Measurements from ENCODE around the gene PPFIBP1. TPM values are rescaled to one million over a fixed set of nuclear protein-coding genes. Genes with fewer than 3 reads are reported as not detected.

Gene PPFIBP1
- polyA plus RNA-seq, 1 experiment = 47.5 TPM

DNA sequence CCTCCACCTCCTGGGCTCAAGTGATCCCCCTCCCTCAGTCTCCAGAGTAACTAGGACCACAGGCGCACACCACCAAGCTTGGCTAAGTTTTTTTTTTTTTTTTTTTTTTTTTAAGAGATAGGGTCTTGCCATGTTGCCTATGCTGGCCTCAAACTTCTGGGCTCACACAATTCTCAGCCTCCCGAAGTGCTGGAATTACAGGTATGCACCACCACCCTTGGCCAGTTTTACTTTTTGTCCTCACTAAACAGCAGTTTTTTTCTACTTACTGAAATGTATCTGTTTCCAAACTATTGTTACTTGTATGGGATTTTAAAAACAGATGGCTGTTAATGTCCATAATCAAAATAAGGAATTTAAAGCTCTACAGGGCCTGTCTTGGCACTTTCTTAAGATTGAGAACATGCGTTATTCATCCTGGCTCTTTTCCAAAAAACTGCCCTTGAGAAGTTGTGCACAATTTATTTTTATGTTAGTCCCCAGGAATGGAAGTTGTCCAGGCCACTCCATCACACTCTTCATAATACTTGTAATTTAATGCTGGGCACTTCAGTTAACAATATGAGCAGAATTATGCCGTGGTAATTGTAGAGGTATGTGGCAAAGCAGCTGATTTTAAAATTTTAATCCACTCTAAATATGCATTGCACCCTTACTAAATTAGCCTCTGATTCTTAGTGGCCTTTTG, 120.3 kb downstream of the PPFIBP1 start:
- ChIA-PET CTCF (interaction anchor here (1.5 to 1.8 kb wide), 2 partner anchors 9 to 210 kb away, joined by 4 read pairs; no protein-coding TSS in a partner anchor), POLR2A (interaction anchor here (0.6 kb wide), 1 partner anchor 10 kb away, joined by 3 read pairs; no protein-coding TSS in a partner anchor)
- DNase-seq (ENCODE audit: low read depth) = no peak
- TF ChIP-seq, protein P1, sequence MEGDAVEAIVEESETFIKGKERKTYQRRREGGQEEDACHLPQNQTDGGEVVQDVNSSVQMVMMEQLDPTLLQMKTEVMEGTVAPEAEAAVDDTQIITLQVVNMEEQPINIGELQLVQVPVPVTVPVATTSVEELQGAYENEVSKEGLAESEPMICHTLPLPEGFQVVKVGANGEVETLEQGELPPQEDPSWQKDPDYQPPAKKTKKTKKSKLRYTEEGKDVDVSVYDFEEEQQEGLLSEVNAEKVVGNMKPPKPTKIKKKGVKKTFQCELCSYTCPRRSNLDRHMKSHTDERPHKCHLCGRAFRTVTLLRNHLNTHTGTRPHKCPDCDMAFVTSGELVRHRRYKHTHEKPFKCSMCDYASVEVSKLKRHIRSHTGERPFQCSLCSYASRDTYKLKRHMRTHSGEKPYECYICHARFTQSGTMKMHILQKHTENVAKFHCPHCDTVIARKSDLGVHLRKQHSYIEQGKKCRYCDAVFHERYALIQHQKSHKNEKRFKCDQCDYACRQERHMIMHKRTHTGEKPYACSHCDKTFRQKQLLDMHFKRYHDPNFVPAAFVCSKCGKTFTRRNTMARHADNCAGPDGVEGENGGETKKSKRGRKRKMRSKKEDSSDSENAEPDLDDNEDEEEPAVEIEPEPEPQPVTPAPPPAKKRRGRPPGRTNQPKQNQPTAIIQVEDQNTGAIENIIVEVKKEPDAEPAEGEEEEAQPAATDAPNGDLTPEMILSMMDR (IDR thresholded peaks at IDR 0.05; ENCODE audit: insufficient read depth, low read depth, low read length) = no peak
- no peak overlapping the region for H3K4me3 ChIP-seq (ENCODE audit: low read depth, low read length)
- H3K27me3 ChIP-seq (ENCODE audit: control insufficient read depth, insufficient read depth, low read length) = no peaks in the 10 kb centered on the region
- peaks cover 1% of the 10 kb centered on the region; the same call in 1 of the 2 replicates for H3K36me3 ChIP-seq (ENCODE audit: control insufficient read depth, insufficient read depth, low read length)

DNA sequence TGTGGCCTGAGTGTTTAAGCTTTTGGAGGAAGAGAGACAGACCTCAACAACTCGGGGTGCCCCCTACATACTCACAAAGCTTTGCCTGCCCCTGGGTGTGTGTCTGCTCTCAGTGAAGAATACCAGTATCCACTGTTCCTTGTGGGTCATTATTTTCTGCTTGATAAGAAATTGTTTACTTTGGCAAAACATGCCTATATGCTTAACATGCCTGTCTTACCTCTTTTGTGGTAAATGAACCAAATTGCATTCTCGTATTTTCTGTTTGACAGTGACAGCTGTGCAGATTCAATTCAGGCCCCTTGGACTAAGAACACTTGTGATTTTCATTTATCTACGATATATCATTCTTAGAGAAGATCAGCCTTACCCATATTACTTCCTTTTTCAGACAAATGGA, 121.7 kb downstream of the PPFIBP1 start:
- Histone ChIP-seq H3K27me3 (ENCODE audit: control insufficient read depth, insufficient read depth, low read length) (no peaks in the 10 kb centered on the region), H3K4me3 (ENCODE audit: low read depth, low read length) (no peak overlapping the region), H3K36me3 (ENCODE audit: control insufficient read depth, insufficient read depth, low read length) (peaks cover 1% of the 10 kb centered on the region; the same call in 1 of the 2 replicates)
- POLR2A ChIA-PET = no interaction called here
- CTCF ChIA-PET = interaction anchor here (0.6 to 1.3 kb wide), 2 partner anchors 46 to 221 kb away, joined by 3 to 4 read pairs; no protein-coding TSS in a partner anchor
- TF ChIP-seq, protein P1 (IDR thresholded peaks at IDR 0.05; ENCODE audit: insufficient read depth, low read depth, low read length) = no peak
- no peak for DNase-seq (ENCODE audit: low read depth)

DNA sequence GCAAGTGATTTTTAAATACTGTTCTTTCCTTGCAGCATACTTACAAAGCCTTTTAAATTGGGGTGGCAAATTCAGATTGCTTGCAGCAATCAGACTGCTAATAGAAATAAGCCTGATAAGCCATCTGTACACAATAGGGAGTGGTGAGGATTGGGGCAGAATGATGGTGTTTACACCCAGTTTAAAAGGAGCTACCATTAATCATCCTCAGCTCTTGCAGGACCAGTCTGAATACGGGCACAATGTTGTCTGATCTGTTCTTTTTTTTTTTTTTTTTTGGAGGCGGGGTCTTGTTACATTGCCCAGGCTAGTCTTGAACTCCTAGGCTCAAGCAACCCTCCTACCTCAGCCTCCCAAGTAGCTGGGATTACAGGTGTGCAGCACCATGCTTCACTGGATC, 122.1 kb downstream of the PPFIBP1 start:
- H3K27me3 ChIP-seq (ENCODE audit: control insufficient read depth, insufficient read depth, low read length) = no peaks in the 10 kb centered on the region
- ChIA-PET CTCF (interaction anchor here (0.6 to 1.3 kb wide), 3 partner anchors 45 to 340 kb away, joined by 3 to 4 read pairs (median 3); no protein-coding TSS in a partner anchor), POLR2A (no interaction called here)
- TF ChIP-seq, protein P1 (IDR thresholded peaks at IDR 0.05; ENCODE audit: insufficient read depth, low read depth, low read length) = no peak
- H3K36me3 ChIP-seq (ENCODE audit: control insufficient read depth, insufficient read depth, low read length) = peaks cover 1% of the 10 kb centered on the region; the same call in 1 of the 2 replicates
- H3K4me3 ChIP-seq (ENCODE audit: low read depth, low read length) = no peak overlapping the region
- DNase-seq (ENCODE audit: low read depth) = no peak

DNA sequence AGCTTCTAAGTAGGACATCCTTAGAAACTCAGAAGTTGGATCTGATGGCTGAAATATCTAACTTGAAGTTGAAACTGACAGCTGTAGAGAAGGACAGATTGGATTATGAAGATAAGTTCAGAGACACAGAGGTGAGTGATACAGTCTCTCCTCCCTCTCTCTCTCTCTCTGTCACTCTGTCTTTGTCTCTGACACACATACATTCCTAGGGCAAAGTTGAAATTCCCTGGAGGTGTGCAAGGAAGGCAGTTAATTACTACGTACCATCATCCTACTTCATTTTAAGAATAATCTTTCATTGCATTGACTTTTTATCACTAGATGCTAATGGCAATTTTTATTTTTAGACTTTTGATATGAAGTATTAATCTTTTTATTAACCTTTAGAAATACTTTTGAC, 126.0 kb downstream of the PPFIBP1 start:
- Histone ChIP-seq H3K27me3 (ENCODE audit: control insufficient read depth, insufficient read depth, low read length) (no peaks in the 10 kb centered on the region), H3K36me3 (ENCODE audit: control insufficient read depth, insufficient read depth, low read length) (peaks cover 1% of the 10 kb centered on the region; the same call in 1 of the 2 replicates), H3K4me3 (ENCODE audit: low read depth, low read length) (no peak overlapping the region)
- TF ChIP-seq, protein P1 (IDR thresholded peaks at IDR 0.05; ENCODE audit: insufficient read depth, low read depth, low read length) = no peak
- CTCF ChIA-PET = no interaction called here
- POLR2A ChIA-PET = no interaction called here
- no peak for DNase-seq (ENCODE audit: low read depth)

DNA sequence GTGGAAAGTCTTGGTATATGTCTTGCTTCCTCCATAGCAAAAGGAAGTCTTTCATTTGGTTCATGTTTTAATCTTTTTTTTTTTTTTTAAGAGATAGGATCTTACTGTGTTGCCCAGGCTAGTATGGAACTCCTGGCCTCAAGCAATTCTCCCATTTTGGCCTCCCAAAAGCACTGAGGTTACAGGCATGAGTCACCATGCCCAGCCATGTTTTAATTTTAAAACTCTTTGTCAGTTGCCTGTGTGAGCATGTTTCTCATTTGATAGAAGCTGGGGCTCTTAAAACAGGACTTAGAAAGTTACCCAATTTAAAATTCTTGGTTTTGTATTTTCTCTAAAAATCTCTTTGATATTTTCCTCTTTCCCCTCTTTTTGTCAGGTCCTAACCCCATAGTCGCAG, 127.2 kb downstream of the PPFIBP1 start:
- H3K36me3 ChIP-seq (ENCODE audit: control insufficient read depth, insufficient read depth, low read length) = no peaks in the 10 kb centered on the region; the same call in 1 of the 2 replicates
- H3K4me3 ChIP-seq (ENCODE audit: low read depth, low read length) = no peak overlapping the region
- no peaks in the 10 kb centered on the region for H3K27me3 ChIP-seq (ENCODE audit: control insufficient read depth, insufficient read depth, low read length)
- TF ChIP-seq, protein P1 (IDR thresholded peaks at IDR 0.05; ENCODE audit: insufficient read depth, low read depth, low read length) = no peak
- POLR2A ChIA-PET = no interaction called here
- no peak for DNase-seq (ENCODE audit: low read depth)
- CTCF ChIA-PET = interaction anchor here (2.1 kb wide), 1 partner anchor 217 kb away, joined by 10 read pairs; no protein-coding TSS in a partner anchor
